HG02884 (cell line): ENCODE results near the gene NHERF1.

Experiments
- ATAC-seq: cut with Tn5 transposase; IDR thresholded peaks from one replicate; pipeline ENCODE4 v1.9.1; 2021; ENCODE audit warnings: mild to moderate bottlenecking, moderate library complexity; ENCODE audit not compliant: unreplicated experiment

Gene NHERF1

DNA sequence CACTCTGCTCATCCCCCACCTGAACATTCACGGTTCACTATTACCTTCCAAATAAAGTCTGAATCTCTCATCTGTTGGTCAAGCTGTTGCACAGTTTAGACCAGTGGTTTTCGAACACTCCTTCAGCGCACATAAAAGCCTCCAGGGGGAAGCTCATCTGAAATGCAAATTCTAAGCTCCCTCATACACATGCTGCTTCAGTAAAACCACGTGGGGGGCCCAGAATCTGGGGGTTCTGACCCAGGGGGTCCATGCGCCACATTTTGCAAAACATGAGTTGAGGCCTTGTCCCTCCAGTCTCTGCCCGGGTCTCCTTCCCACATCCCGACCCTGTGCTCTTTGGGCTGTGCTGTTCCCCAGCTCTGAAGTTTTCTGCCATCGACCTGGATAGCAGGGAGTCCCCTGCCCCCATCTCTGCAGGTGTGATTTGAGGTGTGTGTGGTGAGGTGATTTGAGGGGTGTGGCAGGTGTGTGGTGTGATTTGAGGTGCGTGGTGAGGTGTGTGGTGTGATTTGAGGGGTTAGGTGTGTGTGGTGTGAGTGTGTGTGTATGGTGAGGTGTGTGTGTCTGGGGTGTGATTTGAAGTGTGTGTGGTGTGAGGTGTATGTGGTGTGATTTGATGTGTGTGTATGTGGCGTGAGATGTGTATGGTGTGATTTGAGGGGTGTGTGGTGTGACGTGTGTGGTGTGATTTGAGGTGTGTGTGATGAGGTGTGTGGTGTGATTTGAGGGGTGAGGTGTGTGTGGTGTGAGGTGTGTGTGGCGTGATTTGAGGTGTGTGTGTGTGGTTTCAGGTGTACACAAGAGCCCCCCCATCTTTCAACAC lies 16.2 kb upstream of the NHERF1 start:
- ATAC-seq = no peak

DNA sequence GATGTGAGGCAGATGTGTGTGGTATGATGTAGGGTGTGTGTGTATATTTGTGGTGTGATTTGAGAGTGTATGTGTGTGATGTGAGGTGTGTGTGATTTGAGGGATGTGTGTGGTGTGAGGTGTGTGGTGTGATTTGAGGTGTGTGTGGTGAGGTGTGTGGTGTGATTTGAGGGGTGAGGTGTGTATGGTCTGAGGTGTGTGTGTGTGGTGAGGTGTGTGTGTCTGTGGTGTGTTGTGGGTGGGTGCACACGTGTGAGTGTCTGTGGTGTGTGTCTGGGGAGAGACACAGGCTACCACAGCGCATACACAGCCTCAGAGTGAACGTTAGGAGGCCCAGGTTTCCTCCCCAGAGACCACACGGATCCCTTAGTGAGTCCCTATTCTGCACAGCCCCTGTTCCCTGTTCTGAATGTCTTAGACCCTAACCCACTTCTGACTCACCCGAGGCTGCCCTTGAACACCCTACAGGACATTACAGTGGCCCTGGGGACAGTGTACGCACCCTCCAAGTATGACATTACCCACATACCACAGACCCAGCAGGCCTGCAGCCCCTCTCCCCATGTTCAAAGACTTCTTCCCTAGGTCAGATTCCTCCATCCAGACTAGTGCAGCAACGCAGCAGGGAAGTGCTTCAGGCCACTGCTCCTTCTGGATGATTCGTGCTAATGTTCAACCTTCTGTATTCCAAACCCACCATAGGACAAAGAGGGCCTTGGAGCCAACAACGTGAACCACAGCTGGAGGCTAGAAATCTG lies 14.9 kb upstream of the NHERF1 start:
- no peak for ATAC-seq

DNA sequence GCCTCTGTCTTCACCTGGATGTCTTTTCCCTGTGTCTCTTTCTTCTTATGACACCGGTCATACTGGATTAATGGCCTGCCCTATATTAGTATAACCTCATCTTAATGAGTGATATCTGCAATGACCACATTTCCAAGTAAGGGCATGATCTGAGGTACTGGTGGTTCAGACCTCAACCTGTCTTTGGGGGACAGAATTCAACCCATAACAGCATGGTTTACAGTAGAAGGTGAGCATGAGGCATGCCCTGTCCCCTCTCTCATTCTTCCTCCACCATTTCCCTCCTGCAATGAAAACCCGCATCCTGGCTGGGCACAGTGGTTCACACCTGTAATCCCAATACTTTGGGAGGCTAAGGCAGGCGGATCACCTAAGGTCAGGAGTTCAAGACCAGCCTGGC lies 14.2 kb upstream of the NHERF1 start:
- ATAC-seq = no peak

DNA sequence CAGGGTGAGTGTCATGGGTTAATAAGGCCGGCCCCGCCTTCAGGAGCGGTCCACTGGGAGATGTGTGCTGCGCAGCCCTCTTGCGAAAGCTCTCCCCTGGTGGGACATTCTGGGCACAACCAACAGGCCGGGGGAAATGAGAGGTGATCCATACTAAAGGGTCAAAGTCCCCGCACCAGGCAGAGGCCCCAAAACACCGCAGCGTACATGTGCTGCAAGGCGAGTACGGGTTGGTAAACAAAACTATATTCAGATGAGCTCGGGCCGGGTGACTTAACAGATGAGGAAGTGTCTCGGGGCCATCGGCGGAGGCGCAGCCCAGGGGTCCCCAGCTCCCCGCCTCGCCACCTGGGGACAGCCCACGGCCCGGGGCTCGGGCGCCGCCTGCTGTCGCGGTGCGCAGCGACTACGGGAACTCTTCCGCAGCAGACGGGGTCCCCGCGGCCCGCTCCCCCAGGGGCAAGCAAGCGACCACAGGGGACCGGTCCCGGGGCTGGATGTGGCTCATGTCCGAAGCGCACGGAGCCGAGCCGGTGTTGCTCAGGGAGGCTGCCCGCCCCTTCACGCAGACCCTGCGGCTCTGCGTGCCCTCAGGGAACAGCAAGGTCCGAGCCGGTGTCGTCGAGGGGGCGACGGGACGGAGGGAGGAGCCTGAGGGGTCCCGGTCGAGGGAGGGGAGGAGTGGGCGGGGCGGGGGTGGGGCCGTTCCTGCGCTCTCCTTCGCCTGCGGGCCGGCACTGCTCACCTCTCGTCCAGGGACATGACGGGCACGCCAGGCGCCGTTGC lies 11.7 kb upstream of the NHERF1 start, which contains the start of gene RAB37:
Gene RAB37, plus strand, starts transcription at position 744 of the 786 bp plus-strand sequence. Its CDS starts 17 bp downstream, at position 761.
- ATAC-seq = no peak

DNA sequence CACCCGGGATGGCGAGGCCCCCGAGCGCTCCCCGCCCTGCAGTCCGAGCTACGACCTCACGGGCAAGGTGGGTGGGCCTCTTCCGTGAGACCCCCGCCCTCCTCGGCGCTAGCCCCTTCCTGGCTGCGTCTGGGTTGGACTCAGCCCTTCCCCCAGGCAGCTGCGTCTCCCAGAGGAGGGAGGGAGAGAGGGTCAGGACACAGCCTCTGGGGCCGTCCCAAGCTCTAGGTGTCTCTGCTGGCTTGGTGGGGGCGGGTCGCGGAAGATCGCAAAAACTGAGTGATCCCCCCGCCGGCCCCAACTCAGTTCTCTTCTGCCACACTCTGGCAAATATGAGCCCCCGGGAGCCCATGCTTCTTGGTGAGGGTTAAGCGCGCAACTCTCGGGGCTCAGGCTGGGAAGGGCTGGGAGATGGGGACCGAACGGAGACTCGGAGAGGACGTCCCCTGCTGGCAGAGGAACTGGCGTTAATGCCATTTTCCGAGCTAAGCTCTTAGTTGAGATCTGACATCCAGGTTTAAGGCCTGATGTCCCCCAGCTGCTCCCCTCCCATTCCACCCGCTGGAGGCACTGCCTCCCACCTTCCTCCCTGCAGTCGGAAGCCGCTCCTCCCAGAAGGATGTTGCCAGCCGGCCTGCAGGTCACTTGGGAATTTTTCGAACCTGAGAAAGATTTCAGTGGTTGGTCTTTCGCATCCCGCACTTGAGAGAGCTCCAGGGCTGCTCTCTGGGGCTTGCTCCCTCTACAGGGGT lies 11.0 kb upstream of the NHERF1 start:
- no peak for ATAC-seq

DNA sequence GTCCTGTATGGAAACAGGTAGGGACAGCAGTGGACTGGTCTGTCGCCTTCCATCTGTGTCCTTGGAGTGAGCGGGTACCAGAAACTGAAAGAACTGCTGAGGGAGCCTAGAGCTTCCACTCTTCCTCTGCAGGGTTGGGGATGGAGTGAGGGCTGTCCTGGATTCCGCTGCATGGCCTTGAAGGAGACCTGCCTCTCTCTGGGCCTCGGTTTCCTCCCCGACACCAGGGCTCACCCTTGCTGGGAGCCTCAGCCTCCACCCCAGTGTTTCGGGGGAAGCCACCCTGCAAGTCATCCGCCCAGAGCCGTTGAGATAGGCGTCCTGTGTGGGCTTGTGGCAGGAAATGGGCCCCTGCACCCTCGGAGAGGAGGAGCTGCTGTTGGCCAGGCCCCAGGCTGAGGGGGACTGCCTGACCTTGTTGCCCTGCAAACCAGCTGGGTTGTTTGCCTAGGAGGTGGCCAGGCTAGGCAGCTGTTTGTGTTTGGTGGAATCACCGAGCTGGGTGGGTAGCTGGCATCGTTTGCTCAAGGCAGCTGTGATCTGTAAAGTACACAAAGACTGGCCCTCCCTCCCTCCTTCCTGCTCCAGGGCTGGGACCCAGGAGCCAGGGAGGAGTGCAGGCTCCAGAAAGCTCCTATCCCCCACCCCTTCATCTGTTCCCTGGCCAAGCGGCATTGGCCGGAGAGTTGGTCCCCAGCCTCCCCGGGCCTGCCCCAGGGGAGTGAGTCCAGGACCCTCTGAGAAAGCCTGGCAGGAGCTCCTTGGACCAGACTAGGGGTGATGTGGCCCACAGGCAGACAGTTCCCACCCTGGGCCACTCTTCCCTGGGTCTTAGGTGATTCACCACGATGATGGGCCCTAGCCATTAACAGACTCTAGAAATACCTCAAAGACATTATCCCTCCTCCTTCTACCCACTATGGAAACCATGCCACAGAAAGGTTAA lies 10.1 kb upstream of the NHERF1 start:
- ATAC-seq = no peak

DNA sequence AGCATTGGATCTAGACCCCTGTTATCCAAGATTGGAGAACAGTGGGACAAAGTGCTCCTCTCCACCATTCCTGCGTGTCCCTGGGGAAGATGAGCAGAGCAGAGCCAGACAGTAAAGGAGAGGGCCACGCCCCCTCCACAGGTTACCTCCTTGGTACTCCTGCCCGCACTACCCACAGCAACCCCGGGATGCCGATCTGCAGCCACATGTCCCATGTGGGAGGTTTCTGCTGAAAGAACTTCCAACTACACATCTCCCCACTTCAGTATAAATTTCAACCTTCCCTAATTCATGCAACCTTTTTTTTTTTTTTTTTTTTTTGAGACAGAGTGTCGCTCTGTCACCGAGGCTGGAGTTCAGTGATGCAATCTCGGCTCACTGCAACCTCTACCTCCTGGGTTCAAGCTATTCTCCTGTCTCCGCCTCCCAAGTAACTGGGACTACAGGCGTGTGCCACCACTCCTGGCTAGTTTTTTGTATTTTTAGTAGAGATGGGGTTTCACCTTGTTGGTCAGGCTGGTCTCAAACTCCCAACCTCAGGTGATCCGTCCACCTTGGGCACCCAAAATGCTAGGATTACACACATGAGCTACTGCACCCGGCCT lies 9.1 kb upstream of the NHERF1 start:
- no peak for ATAC-seq

DNA sequence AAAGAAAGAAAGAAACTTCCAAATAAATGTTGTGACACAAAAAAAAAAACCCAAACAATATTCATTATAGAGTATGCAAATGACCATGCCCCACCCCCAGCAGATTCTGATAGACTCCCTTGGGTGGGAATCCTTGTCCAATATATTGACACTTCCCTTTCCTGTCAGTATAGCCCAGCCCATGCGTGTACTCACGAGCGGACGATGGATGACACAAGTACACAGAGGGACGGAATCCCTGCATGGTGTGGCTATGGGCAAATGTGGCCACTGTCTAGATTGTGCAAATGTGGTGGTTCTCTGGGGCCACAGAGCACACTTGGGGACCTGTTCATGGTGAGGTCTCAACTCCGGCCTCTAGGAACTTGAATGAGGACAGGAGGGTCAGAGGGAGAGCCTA lies 8.3 kb upstream of the NHERF1 start:
- ATAC-seq = no peak

DNA sequence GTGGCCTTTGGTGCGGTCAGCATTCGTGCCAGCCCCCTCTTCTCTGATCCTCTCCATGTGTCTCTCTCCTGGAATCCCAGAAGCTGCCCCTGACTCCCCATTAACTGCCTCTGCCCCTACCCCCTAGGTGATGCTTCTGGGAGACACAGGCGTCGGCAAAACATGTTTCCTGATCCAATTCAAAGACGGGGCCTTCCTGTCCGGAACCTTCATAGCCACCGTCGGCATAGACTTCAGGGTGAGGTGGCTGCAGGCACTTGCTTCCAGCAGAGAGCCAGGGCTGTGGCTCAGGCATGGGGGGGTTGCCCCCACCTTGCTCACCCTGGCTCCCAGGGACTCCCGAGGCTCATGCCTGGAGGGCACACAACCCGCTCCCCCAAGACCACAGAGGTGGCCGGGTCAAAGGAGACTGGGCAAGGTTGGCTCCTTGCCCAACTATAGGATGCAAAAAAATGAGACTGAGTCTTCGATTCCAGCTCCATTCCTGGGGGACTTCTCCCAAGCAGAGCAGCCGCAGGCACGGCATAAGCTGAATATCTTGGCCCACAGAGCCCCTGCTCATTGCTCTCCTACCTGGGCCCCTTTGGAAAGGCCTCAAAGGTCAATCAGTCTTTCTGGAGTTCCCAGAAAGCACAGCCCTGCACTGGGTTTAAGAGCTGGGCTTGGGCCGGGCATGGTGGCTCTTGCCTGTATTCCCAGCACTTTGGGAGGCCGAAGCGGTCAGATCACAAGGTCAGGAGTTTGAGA lies 7.6 kb upstream of the NHERF1 start:
- ATAC-seq = no peak

DNA sequence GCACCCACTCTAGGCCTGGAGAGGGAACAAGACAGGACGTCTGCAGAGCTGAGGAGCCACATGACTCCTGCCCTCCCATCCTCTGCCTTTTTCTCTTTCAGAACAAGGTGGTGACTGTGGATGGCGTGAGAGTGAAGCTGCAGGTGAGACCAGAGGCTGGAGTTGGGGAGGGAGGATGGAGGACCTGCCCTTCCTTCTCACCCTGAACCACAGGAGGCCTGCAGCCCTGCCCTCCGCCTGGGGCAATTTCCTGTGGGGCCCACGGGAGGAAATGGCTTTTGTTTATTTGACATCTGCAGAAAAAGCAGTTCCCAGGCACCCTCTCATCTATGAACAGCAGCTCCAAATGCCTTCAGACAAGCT lies 6.3 kb upstream of the NHERF1 start:
- no peak for ATAC-seq

DNA sequence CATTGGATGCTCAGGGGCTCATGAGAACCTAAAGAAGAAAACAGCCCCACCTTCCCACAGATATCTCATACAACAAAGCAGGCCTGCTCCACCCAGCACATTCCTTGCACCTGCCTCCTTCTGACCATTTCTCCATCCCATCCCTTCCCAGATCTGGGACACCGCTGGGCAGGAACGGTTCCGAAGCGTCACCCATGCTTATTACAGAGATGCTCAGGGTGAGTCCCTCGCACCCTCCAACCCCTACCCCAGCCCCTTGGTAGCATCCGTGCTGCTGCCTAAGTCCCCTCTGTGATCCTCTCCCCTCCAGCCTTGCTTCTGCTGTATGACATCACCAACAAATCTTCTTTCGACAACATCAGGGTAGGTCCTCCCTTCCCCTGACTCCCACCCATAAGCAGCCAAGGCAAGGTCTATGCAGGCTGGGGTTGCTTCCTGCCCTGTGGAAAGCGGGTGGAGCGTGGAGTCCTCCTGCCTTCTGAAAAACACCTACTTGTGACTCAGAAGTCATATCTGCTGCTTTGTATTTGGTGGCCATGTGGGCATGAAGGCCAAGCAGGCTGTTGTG lies 5.4 kb upstream of the NHERF1 start:
- ATAC-seq = no peak

DNA sequence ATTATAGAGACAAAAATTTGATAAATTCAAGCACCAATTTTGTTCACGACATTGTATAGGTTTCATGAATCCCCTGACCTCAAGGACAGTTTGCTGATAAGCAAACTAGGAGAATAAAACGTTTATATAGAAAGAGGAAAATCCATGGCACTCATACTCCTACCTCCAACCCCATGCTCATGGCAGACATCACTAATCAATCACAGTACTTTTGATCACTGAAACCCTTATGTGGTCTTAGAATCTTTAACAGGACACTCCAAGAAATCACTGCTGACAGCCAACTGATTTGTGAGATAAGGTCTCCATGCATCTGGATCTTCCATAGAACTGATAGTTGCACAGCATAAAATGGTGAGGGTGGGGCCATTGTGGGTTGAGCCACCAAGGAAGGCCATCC lies 4.7 kb upstream of the NHERF1 start:
- ATAC-seq = no peak

DNA sequence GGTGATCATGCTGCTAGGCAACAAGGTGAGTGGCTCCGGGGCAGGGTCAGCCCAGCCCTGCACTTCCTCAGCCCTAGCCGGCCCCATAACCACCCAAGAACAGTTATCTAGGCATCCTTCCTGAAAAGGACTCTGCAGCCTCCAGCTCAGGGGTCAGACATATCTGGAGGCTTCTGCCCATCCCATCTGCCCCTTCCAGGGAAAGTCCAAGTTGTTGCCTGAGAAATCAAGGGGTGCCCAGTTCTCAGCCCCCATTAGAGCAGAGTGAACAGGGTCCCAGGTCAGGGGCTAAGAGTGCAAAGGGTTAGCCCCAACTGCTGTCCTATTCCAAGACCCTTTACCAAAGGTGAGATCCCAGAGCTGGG lies 4.1 kb upstream of the NHERF1 start:
- ATAC-seq = no peak

DNA sequence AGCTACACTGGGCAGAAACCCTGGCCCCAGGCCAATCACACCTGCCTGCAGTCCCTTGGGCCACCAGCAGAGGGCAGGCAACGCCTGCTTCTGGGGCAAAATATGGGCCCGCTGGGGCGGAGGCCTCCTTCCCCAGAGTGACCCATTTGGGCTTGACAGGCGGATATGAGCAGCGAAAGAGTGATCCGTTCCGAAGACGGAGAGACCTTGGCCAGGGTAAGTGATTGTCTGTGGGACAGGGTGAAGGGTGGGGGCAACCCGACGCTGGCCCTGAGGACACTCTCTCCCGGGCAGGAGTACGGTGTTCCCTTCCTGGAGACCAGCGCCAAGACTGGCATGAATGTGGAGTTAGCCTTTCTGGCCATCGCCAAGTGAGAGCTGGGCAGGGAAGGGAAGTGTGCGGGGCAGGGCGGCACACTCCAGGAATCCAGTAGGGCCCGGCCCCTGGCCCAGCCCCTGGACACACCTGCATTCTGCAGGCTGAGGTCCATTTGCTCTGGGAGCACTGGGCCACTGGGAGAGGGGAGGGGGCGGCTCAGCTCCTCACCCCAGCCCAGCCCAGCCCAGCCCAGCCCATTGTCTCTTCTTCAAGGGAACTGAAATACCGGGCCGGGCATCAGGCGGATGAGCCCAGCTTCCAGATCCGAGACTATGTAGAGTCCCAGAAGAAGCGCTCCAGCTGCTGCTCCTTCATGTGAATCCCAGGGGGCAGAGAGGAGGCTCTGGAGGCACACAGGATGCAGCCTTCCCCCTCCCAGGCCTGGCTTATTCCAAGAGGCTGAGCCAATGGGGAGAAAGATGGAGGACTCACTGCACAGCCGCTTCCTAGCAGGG lies 3.5 kb upstream of the NHERF1 start:
- ATAC-seq = no peak

DNA sequence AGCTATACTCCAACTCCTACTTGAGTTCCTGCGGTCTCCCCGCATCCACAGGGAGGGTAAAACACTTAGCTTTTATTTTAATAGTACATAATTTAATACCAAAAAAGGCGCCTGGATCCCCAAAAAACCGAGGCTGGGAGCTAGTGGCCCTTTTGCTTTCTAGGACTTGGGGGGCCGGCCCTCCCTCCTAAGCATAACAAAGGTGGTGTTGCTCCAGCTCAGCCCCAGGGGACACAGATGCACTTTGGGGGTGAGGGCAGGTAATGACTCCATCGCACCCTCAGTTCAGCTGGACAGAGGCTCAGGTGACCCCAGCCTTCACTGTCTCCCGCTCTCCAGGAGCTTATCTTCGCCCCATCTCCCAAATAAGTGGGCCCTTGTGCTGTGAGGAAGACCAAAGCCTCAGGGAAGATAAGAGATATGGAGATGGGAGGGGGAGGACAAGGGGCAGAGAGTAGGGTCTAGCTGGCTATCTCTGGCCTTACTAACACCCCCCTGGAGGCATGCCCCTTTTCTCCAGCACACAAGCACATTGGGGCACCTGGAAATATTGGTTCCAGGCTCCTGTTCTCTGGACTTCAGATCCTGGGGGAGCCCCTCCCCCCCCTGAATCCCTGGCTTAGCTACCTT lies 2.8 kb upstream of the NHERF1 start:
- ATAC-seq = no peak

DNA sequence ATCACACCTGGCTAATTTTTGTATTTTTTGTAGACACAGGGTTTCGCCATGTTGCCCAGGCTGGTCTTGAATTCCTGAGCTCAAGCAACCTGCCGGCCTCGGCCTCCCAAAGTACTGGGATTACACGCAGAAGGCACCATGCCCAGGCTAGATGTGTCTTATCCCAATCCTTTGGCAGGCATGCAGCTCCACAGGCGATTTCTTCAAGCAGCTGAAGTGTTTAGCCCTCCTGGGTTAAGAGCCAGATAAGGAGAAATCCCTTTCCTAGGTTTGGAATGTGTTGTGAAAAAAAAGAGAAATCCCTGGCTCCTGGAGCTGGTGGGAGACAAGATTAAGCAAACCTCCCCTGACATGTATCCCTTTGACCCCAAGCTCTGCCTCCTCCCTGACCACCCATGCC lies 2.1 kb upstream of the NHERF1 start:
- ATAC-seq = no peak

DNA sequence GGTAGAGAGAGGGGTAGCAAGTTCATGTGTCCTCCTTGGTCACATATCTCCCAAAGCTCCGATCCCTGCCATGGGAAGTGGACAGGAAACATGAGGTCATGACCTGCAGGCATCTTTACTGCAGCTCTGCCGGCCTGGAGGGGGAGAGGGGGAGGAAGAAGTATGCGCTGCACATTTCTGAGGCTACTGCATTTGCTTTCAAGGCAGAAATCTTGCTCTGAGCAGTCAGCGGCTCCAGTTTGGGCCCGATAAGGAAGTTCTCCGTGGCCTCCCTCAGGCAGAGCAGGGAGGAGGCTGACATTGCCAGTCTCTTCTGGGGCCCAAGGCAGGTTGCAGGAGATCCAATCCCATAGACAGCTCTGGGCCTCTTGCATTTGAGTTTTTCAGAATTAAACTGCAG lies 1.5 kb upstream of the NHERF1 start:
- ATAC-seq = no peak
